IMR-90 (cell line): ENCODE data around the gene STARD3. TPM values are rescaled to one million over a fixed set of nuclear protein-coding genes. Genes with fewer than 3 reads are reported as not detected.

Source experiments
- ATAC-seq: fragments of 200-7000 bp; cut with Tn5 transposase; 2 replicates; pipeline ENCODE4 v1.9.1; 2020; ENCODE audit warnings: low read depth, mild to moderate bottlenecking, moderate library complexity
- BruUV-seq: library from RNA; stranded (reverse); fragments of 400-500 nt; replicated peaks from 2 replicates; lab custom pipeline; 2021; lab: Mats Ljungman, UMichigan
- CTCF ChIA-PET: fragments of 300-600 bp; formaldehyde crosslinking; extraction: SDS; loops from one replicate; lab custom pipeline; 2021; ENCODE audit warnings: antibody characterized with exemption; lab: Yijun Ruan, JAX
- POLR2A ChIA-PET: fragments of 300-600 bp; sonication (Branson Sonifier 250); formaldehyde crosslinking; loops from one replicate; lab custom pipeline; 2022; ENCODE audit warnings: antibody characterized with exemption; ENCODE audit not compliant: unreplicated experiment; lab: Charles Lee
- DNase-seq: peaks from one replicate; pipeline ENCODE4 v3.0.0; 2013
- H2AFZ ChIP-seq: replicated peaks from 2 replicates; pipeline ENCODE3; 2013; ENCODE audit warnings: low read length, mild to moderate bottlenecking; ENCODE audit not compliant: poor library complexity
- H2AK5ac ChIP-seq: 2 replicates; pipeline ENCODE4 v1.6.1; 2013; ENCODE audit warnings: low read depth, low read length, inconsistent platforms
- H2AK9ac ChIP-seq: replicated peaks from 2 replicates; pipeline ENCODE3; 2013; ENCODE audit warnings: mild to moderate bottlenecking, low read depth, low read length, moderate library complexity; ENCODE audit not compliant: poor library complexity
- H2BK120ac ChIP-seq: 2 replicates; pipeline ENCODE4 v1.6.1; 2013; ENCODE audit warnings: low read depth, low read length, inconsistent platforms
- H2BK15ac ChIP-seq: 3 replicates; pipeline ENCODE4 v1.6.1; 2013; ENCODE audit warnings: low read depth, low read length, inconsistent platforms
- H2BK20ac ChIP-seq: 2 replicates; pipeline ENCODE4 v1.6.1; 2013; ENCODE audit warnings: low read depth, mild to moderate bottlenecking, inconsistent platforms, low read length, moderate library complexity
- H2BK5ac ChIP-seq: 2 replicates; pipeline ENCODE4 v1.6.1; 2013; ENCODE audit warnings: mild to moderate bottlenecking, low read depth, low read length, inconsistent platforms; ENCODE audit not compliant: poor library complexity, severe bottlenecking
- H3K14ac ChIP-seq: replicated peaks from 2 replicates; pipeline ENCODE4 v1.6.1; 2013; ENCODE audit warnings: low read depth, low read length, inconsistent platforms
- H3K18ac ChIP-seq: 2 replicates; pipeline ENCODE4 v1.6.1; 2013; ENCODE audit warnings: low read depth, low read length, control low read depth
- H3K23ac ChIP-seq: 2 replicates; pipeline ENCODE4 v1.6.1; 2013; ENCODE audit warnings: low read depth, low read length, inconsistent platforms
- H3K27ac ChIP-seq: 2 replicates; pipeline ENCODE4 v1.5.1; 2013; ENCODE audit warnings: mild to moderate bottlenecking, control low read depth, low read length; ENCODE audit not compliant: insufficient read depth
- H3K27me3 ChIP-seq: 2 replicates; pipeline ENCODE4 v1.6.1; 2013; ENCODE audit warnings: low read length; ENCODE audit not compliant: control insufficient read depth, insufficient read depth
- H3K36me3 ChIP-seq: 2 replicates; pipeline ENCODE4 v1.6.1; 2013; ENCODE audit warnings: low read length, mixed read lengths; ENCODE audit not compliant: control insufficient read depth, insufficient read depth
- H3K4ac ChIP-seq: 2 replicates; pipeline ENCODE4 v1.6.1; 2013; ENCODE audit warnings: low read depth, low read length, inconsistent platforms
- H3K4me1 ChIP-seq: 2 replicates; pipeline ENCODE4 v1.6.1; 2013; ENCODE audit warnings: low read length, mixed read lengths; ENCODE audit not compliant: control insufficient read depth, insufficient read depth
- H3K4me2 ChIP-seq: 2 replicates; pipeline ENCODE4 v1.6.1; 2013; ENCODE audit warnings: low read depth, mild to moderate bottlenecking, control low read depth, low read length, moderate library complexity
- H3K4me3 ChIP-seq: 2 replicates; pipeline ENCODE4 v1.5.1; 2013; ENCODE audit warnings: low read depth, mild to moderate bottlenecking, control low read depth, low read length, moderate library complexity; ENCODE audit not compliant: insufficient read depth
- H3K56ac ChIP-seq: 2 replicates; pipeline ENCODE4 v1.6.1; 2013; ENCODE audit warnings: low read length, inconsistent platforms; ENCODE audit not compliant: insufficient read depth; ENCODE audit errors: extremely low read depth
- H3K79me1 ChIP-seq, 2 experiments: 2 replicates each; pipeline ENCODE4 v1.6.1; 2013; ENCODE audit warnings: low read length in 2 of 2, inconsistent platforms in 1 of 2, low read depth in 1 of 2
- H3K9ac ChIP-seq: 2 replicates; pipeline ENCODE4 v1.6.1; 2013; ENCODE audit warnings: low read depth, low read length, control low read depth
- H3K9me1 ChIP-seq: 2 replicates; pipeline ENCODE4 v1.6.1; 2013; ENCODE audit warnings: low read length, inconsistent platforms; ENCODE audit not compliant: insufficient read depth
- H3K9me3 ChIP-seq: 2 replicates; pipeline ENCODE4 v1.6.1; 2013; ENCODE audit warnings: low read length; ENCODE audit not compliant: control insufficient read depth, insufficient read depth
- H4K20me1 ChIP-seq: 2 replicates; pipeline ENCODE4 v1.6.1; 2013; ENCODE audit warnings: low read length, inconsistent platforms; ENCODE audit not compliant: insufficient read depth
- H4K5ac ChIP-seq: 2 replicates; pipeline ENCODE4 v1.6.1; 2013; ENCODE audit warnings: mild to moderate bottlenecking, low read depth, low read length, control low read depth
- H4K8ac ChIP-seq, 2 experiments: 2 replicates each; pipeline ENCODE4 v1.6.1; 2013; ENCODE audit warnings: low read depth in 2 of 2, low read length in 2 of 2, control low read depth in 1 of 2, inconsistent platforms in 1 of 2
- H4K91ac ChIP-seq: 2 replicates; pipeline ENCODE4 v1.6.1; 2013; ENCODE audit warnings: low read depth, low read length, inconsistent platforms; ENCODE audit not compliant: insufficient read depth
- BHLHE40 ChIP-seq: fragments of 150-350 bp; IDR thresholded peaks from 2 replicates; pipeline ENCODE4 v1.6.1; 2016; ENCODE audit warnings: mild to moderate bottlenecking, low read depth, low read length
- CEBPB ChIP-seq: IDR thresholded peaks from 2 replicates; pipeline ENCODE4 v1.6.1; 2012; ENCODE audit warnings: low read depth, low read length, improper control_type of control experiment
- CHD1 ChIP-seq: IDR thresholded peaks from 2 replicates; pipeline ENCODE4 v1.6.1; 2012; ENCODE audit warnings: low read depth, low read length, improper control_type of control experiment
- CTCF ChIP-seq: conservative IDR thresholded peaks from 2 replicates; pipeline ENCODE4 v1.5.1; 2012; ENCODE audit warnings: mild to moderate bottlenecking, low read depth, low read length, improper control_type of control experiment
- ELK1 ChIP-seq: fragments of 150-350 bp; IDR thresholded peaks from 2 replicates; pipeline ENCODE4 v1.6.1; 2016; ENCODE audit warnings: low read depth, mild to moderate bottlenecking, low read length, moderate library complexity, borderline replicate concordance
- FOS ChIP-seq: fragments of 150-350 bp; IDR thresholded peaks from 2 replicates; pipeline ENCODE4 v1.6.1; 2016; ENCODE audit warnings: low read depth, low read length
- MAFK ChIP-seq: IDR thresholded peaks from 2 replicates; pipeline ENCODE4 v1.6.1; 2012; ENCODE audit warnings: low read depth, low read length, improper control_type of control experiment
- MAZ ChIP-seq: IDR thresholded peaks from 2 replicates; pipeline ENCODE4 v1.6.1; 2012; ENCODE audit warnings: low read depth, mild to moderate bottlenecking, low read length, improper control_type of control experiment, moderate library complexity, borderline replicate concordance
- MXI1 ChIP-seq: IDR thresholded peaks from 2 replicates; pipeline ENCODE4 v1.6.1; 2012; ENCODE audit warnings: low read depth, mild to moderate bottlenecking, low read length, moderate library complexity, borderline replicate concordance
- NFE2L2 ChIP-seq: fragments of 150-350 bp; IDR thresholded peaks from 2 replicates; pipeline ENCODE4 v1.6.1; 2016; ENCODE audit warnings: low read depth, mild to moderate bottlenecking, low read length
- POLR2A ChIP-seq: IDR thresholded peaks from 2 replicates; pipeline ENCODE4 v1.6.1; 2012; ENCODE audit warnings: mild to moderate bottlenecking, low read depth, low read length
- RAD21 ChIP-seq: IDR thresholded peaks from 2 replicates; pipeline ENCODE4 v1.6.1; 2012; ENCODE audit warnings: low read length, improper control_type of control experiment
- RCOR1 ChIP-seq: IDR thresholded peaks from 2 replicates; pipeline ENCODE4 v1.6.1; 2012; ENCODE audit warnings: mild to moderate bottlenecking, low read length, improper control_type of control experiment; ENCODE audit not compliant: insufficient replicate concordance
- RFX5 ChIP-seq: IDR thresholded peaks from 2 replicates; pipeline ENCODE4 v1.8.0; 2012; ENCODE audit warnings: low read depth, mild to moderate bottlenecking, low read length, moderate library complexity
- SMC3 ChIP-seq: fragments of 150-350 bp; IDR thresholded peaks from 2 replicates; pipeline ENCODE4 v1.6.1; 2016; ENCODE audit warnings: low read depth, mild to moderate bottlenecking, antibody characterized with exemption, low read length, moderate library complexity
- WGBS, 2 experiments: methylation state at CpG; one replicate each; pipeline versions ENCODE4 v1.1.5 to v1.1.7; 2013; ENCODE audit warnings: missing lambda C conversion rate in 2 of 2; ENCODE audit not compliant: insufficient read length in 1 of 2; ENCODE audit errors: extremely low coverage in 2 of 2; 5-methylcytosine and 5-hydroxymethylcytosine counted together
- dilution Hi-C: fragments of 300-500 bp; cut with HindIII; formaldehyde crosslinking; loops from one replicate; pipeline ENCODE4 v1.14.3; 2018; ENCODE audit warnings: low sequenced_read_pairs; ENCODE audit not compliant: unreplicated experiment
- in situ Hi-C: fragments of 300-500 bp; cut with MboI; formaldehyde crosslinking; loops from 3 replicates; pipeline ENCODE4 v1.14.3; 2019; ENCODE audit warnings: low sequenced_read_pairs, inconsistent platforms, mixed read lengths
- intact Hi-C: fragments of 100-400 bp; cut with micrococcal nuclease; formaldehyde crosslinking; loops from 2 replicates; pipeline ENCODE4 v1.10.0; 2022
- polyA plus RNA-seq, 3 experiments: library from polyadenylated mRNA; depleted of rRNA; stranded (reverse); fragments of >200 nt; gene quantifications; 2 replicates each; pipeline ENCODE4 v1.2.3, GENCODE V29; 2012; ENCODE audit warnings: low replicate concordance in 1 of 3
- total RNA-seq: library from RNA; depleted of rRNA; stranded (reverse); fragments of >200 nt; gene quantifications from 2 replicates; pipeline ENCODE4 v1.2.3, GENCODE V29; 2012

The STARD3 gene
- total and polyA plus RNA-seq, 2 of the 4 experiments (the other 2 are of a cell fraction): 8.1 to 50.4 TPM

- Histone ChIP-seq H3K9me3 (0 out of 2 replicates have a peak, but pooled peaks cover 2% of the 10 kb centered on the region), H2AK9ac (no peak overlapping the region), H4K20me1 (peaks cover 5% of the 10 kb centered on the region; the same call in 1 of the 2 replicates), H3K27ac (no peak overlapping the region), H3K36me3 (no peaks in the 10 kb centered on the region), H3K79me1 (no peaks in the 10 kb centered on the region), H3K18ac (no peak overlapping the region), H2BK5ac (no peak overlapping the region), H3K4me3 (no peak overlapping the region), H3K56ac (no peak overlapping the region), H4K91ac (no peak overlapping the region), H2BK120ac (no peak overlapping the region), H3K27me3 (peaks cover 93% of the 10 kb centered on the region), H2BK20ac (no peak overlapping the region), H2AFZ (no peak overlapping the region), H3K14ac (no peak overlapping the region), H3K4me2 (no peak overlapping the region), H3K9ac (no peak overlapping the region), H3K9me1 (no peaks in the 10 kb centered on the region), H3K23ac (no peak overlapping the region), H4K8ac (no peak overlapping the region), H2BK15ac (no peak overlapping the region), H3K4me1 (no peaks in the 10 kb centered on the region; the same call in 1 of the 2 replicates), H3K4ac (no peak overlapping the region), H2AK5ac (no peak overlapping the region), H4K5ac (no peak overlapping the region)
- BruUV-seq: no TSS peak
- ATAC-seq (peak; percentile 59), DNase-seq (no peak)
- ChIA-PET CTCF (no interaction called here), POLR2A (no interaction called here)
- in situ Hi-C loops: no loop called here
- 1% methylated on average over 41 of the region's 102 CpGs; no CpG with 5 or more reads in 1 of the 2 experiments for WGBS, 2 experiments
- intact Hi-C loops: no loop called here
- dilution Hi-C loops: no loop called here
- TF ChIP-seq ELK1: no peak
- TF ChIP-seq SMC3: no peak
- no peak for TF ChIP-seq MXI1
- no peak for TF ChIP-seq CEBPB
- no peak for TF ChIP-seq RCOR1
- no peak for TF ChIP-seq CTCF
- no peak for TF ChIP-seq MAFK
- TF ChIP-seq POLR2A: no peak
- TF ChIP-seq CHD1: no peak
- no peak for TF ChIP-seq NFE2L2
- TF ChIP-seq RFX5: no peak
- TF ChIP-seq MAZ: no peak
- TF ChIP-seq FOS: no peak
- TF ChIP-seq BHLHE40: no peak
- no peak for TF ChIP-seq RAD21
Observed at GRCh38 chr17:39605492-39606433, 31.2 kb upstream of the STARD3 start.
